SH-SY5Y (cell line): ENCODE measurements around the gene VAMP7.

Experiments
- GATA2 ChIP-seq: IDR thresholded peaks from 2 replicates; pipeline ENCODE4 v1.6.1; 2011; ENCODE audit warnings: mild to moderate bottlenecking, low read depth, low read length
- GATA3 ChIP-seq: IDR thresholded peaks from 2 replicates; pipeline ENCODE4 v1.6.1; 2011; ENCODE audit warnings: low read depth, mild to moderate bottlenecking, low read length, moderate library complexity

DNA sequence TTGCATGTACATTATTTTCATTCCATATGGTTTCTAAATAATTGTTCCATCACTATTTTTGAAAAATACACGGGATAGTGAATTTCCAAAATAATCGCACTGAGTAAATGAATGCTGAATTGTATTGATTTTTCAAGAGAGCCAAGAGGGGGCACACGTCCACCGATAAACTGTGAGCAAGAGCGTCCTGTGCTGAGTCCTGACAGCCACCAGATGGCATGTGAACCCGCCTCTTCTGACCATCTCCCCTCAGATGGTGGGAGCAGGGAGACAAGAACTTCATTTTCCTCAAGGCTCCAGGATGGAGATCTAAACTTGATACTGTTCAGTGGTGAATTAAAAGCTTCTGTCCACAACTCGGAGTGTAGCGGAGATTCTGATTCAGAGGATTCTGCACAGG, 85.7 kb downstream of the VAMP7 start:
- no peak for TF ChIP-seq GATA2
- no peak for TF ChIP-seq GATA3
